ENCODE measurements around the gene NPVF. TPM values are rescaled to one million over a fixed set of nuclear protein-coding genes. Genes with fewer than 3 reads are reported as not detected.

Gene NPVF
- total and polyA plus RNA-seq, 4 donors: not detected

GRCh38 chr7:25240896-25241295 is 12.6 kb upstream of the NPVF start:
- Histone ChIP-seq H3K36me3 (ENCODE audit: control insufficient read depth in 4 of 4, insufficient read depth in 3 of 4, low read depth in 1 of 4, low read length in 3 of 4) (no peaks in the 10 kb centered on the region), H3K27me3 (ENCODE audit: control insufficient read depth in 4 of 4, insufficient read depth in 4 of 4, low read length in 3 of 4) (no peaks in the 10 kb centered on the region), H3K9me3 (ENCODE audit: control insufficient read depth in 4 of 4, low read length in 3 of 4) (no peaks in the 10 kb centered on the region), H3K27ac (ENCODE audit: low read depth in 1 of 2, low read length in 2 of 2) (no peak overlapping the region), H3K9ac (ENCODE audit: low read depth in 1 of 2, low read length in 2 of 2) (no peak overlapping the region), H3K4me3 (ENCODE audit: low read depth in 1 of 3, low read length in 3 of 3) (no peak overlapping the region), H3K4me1 (ENCODE audit: control insufficient read depth in 4 of 4, insufficient read depth in 4 of 4, low read length in 3 of 4) (no peaks in the 10 kb centered on the region)
- no peak for TF ChIP-seq EGR1 (IDR thresholded peaks at IDR 0.05; ENCODE audit: low read depth in 2 of 2)
- no peak for TF ChIP-seq FOXA2 (IDR thresholded peaks at IDR 0.05)
- DNase-seq (ENCODE audit: low spot score): no peak

DNA sequence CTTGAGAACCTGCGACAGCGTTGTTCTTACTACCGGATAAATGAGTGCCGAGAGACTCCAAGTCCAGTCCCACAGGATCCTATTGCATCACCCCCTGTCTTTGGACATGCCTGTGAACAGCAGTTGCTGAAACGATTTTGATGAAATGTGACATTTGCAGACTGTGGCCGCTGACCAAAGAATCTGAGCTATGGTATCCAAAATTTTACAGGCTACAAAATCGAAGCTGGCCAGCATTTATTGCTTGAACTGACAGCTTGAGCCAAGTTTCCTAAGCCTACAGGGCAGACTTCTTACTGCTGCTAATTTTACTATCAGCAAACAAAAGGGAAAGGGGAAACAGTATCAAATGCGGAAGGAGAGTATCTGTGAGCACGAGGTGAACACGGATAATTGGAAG is 12.1 kb upstream of the NPVF start:
- Histone ChIP-seq H3K36me3 (ENCODE audit: control insufficient read depth in 4 of 4, insufficient read depth in 3 of 4, low read depth in 1 of 4, low read length in 3 of 4) (no peaks in the 10 kb centered on the region), H3K9me3 (ENCODE audit: control insufficient read depth in 4 of 4, low read length in 3 of 4) (no peaks in the 10 kb centered on the region), H3K27ac (ENCODE audit: low read depth in 1 of 2, low read length in 2 of 2) (no peak overlapping the region), H3K9ac (ENCODE audit: low read depth in 1 of 2, low read length in 2 of 2) (no peak overlapping the region), H3K4me1 (ENCODE audit: control insufficient read depth in 4 of 4, insufficient read depth in 4 of 4, low read length in 3 of 4) (no peaks in the 10 kb centered on the region), H3K27me3 (ENCODE audit: control insufficient read depth in 4 of 4, insufficient read depth in 4 of 4, low read length in 3 of 4) (no peaks in the 10 kb centered on the region), H3K4me3 (ENCODE audit: low read depth in 1 of 3, low read length in 3 of 3) (no peak overlapping the region)
- 78% methylated on average over 10 of the region's 10 CpGs for WGBS
- no peak for TF ChIP-seq ATF3 (IDR thresholded peaks at IDR 0.05)
- TF ChIP-seq REST (IDR thresholded peaks at IDR 0.05): no peak
- no peak for TF ChIP-seq RXRA (IDR thresholded peaks at IDR 0.05)
- no peak for TF ChIP-seq HNF4A (conservative IDR thresholded peaks at IDR 0.05)
- no peak for TF ChIP-seq FOXA1 (IDR thresholded peaks at IDR 0.05)
- no peak for TF ChIP-seq SP1 (IDR thresholded peaks at IDR 0.05)
- no peak for TF ChIP-seq NR2F2 (IDR thresholded peaks at IDR 0.05)
- no peak for TF ChIP-seq CTCF (IDR thresholded peaks at IDR 0.05; ENCODE audit: low read depth, low read length, missing input control)
- no peak for TF ChIP-seq FOXA2 (IDR thresholded peaks at IDR 0.05)
- no peak for TF ChIP-seq RAD21 (IDR thresholded peaks at IDR 0.05)
- no peak for TF ChIP-seq YY1 (IDR thresholded peaks at IDR 0.05)
- no peak for TF ChIP-seq EGR1 (IDR thresholded peaks at IDR 0.05; ENCODE audit: low read depth in 2 of 2)
- TF ChIP-seq ZBTB33 (IDR thresholded peaks at IDR 0.05): no peak
- no peak for TF ChIP-seq HNF4G (IDR thresholded peaks at IDR 0.05)
- no peak for TF ChIP-seq GABPA (IDR thresholded peaks at IDR 0.05 in 1 of 2, conservative IDR thresholded peaks at IDR 0.05 in 1 of 2)
- no peak for TF ChIP-seq MAX (IDR thresholded peaks at IDR 0.05)
- TF ChIP-seq TAF1 (conservative IDR thresholded peaks at IDR 0.05): no peak
- TF ChIP-seq JUND (IDR thresholded peaks at IDR 0.05): no peak
- DNase-seq (ENCODE audit: low spot score): no peak

All from liver (tissue), 9 donors.